H1 (cell line): ENCODE data around the gene OSMR. TPM values are rescaled to one million over a fixed set of nuclear protein-coding genes. Genes with fewer than 3 reads are reported as not detected.

Experiments used
- CTCF ChIA-PET: fragments of 300-600 bp; sonication (Branson Sonifier 250); formaldehyde crosslinking; loops from one replicate; lab custom pipeline; 2021; ENCODE audit not compliant: partially characterized antibody; lab: Charles Lee
- POLR2A ChIA-PET: fragments of 300-600 bp; sonication (Branson Sonifier 250); formaldehyde crosslinking; loops from one replicate; lab custom pipeline; 2021; ENCODE audit warnings: inconsistent platforms; ENCODE audit not compliant: partially characterized antibody; lab: Charles Lee
- DNase-seq, 2 experiments: peaks; one replicate each; pipeline versions ENCODE4 v3.0.0 to v3.0.0-alpha.2; 2010 to 2022; ENCODE audit warnings: low spot score in 2 of 2, low read depth in 1 of 2, mixed read lengths in 1 of 2
- FAIRE-seq: peaks from 2 replicates; lab custom pipeline; 2011; peaks lifted over from hg19 to GRCh38; lab: Jason Lieb, UNC
- H2AFZ ChIP-seq: 2 replicates; pipeline ENCODE4 v1.8.1; 2012; ENCODE audit warnings: low read length, inconsistent platforms
- H2AK5ac ChIP-seq: 2 replicates; pipeline ENCODE4 v1.6.1; 2013; ENCODE audit warnings: low read depth, low read length
- H2BK120ac ChIP-seq: replicated peaks from 2 replicates; pipeline ENCODE3; 2013; ENCODE audit warnings: low read depth, low read length, inconsistent platforms
- H2BK12ac ChIP-seq: 2 replicates; pipeline ENCODE4 v1.6.1; 2013; ENCODE audit warnings: low read depth, low read length
- H2BK15ac ChIP-seq: 2 replicates; pipeline ENCODE4 v1.6.1; 2013; ENCODE audit warnings: low read length
- H2BK20ac ChIP-seq: 2 replicates; pipeline ENCODE4 v1.6.1; 2013; ENCODE audit warnings: low read length
- H2BK5ac ChIP-seq: 2 replicates; pipeline ENCODE4 v1.6.1; 2013; ENCODE audit warnings: low read depth, low read length
- H3K14ac ChIP-seq: 2 replicates; pipeline ENCODE4 v1.6.1; 2013; ENCODE audit warnings: inconsistent platforms; ENCODE audit not compliant: insufficient read length
- H3K18ac ChIP-seq: 2 replicates; pipeline ENCODE4 v1.6.1; 2013; ENCODE audit warnings: low read length; ENCODE audit errors: extremely low read depth
- H3K23ac ChIP-seq: 2 replicates; pipeline ENCODE4 v1.6.1; 2013; ENCODE audit warnings: inconsistent platforms; ENCODE audit not compliant: insufficient read length
- H3K23me2 ChIP-seq: 2 replicates; pipeline ENCODE4 v1.6.1; 2013; ENCODE audit warnings: low read depth, low read length
- H3K27ac ChIP-seq: 2 replicates; pipeline ENCODE4 v1.6.1; 2011; ENCODE audit warnings: low read depth, low read length, inconsistent platforms
- H3K27me3 ChIP-seq, 4 experiments: replicated peaks in 1 of 4; 1 replicate in 1 of 4; 2 replicates in 3 of 4; pipeline versions ENCODE4 v1.6.1 to v1.8.1; 2011 to 2013; ENCODE audit warnings: low read length in 3 of 4, mild to moderate bottlenecking in 3 of 4, inconsistent platforms in 2 of 4, mixed read lengths in 2 of 4, moderate library complexity in 1 of 4; ENCODE audit not compliant: control insufficient read depth in 3 of 4, insufficient read depth in 3 of 4; ENCODE audit errors: extremely low read depth in 1 of 4
- H3K36me3 ChIP-seq, 4 experiments: 2 replicates each; pipeline versions ENCODE4 v1.6.1 to v1.8.1; 2011 to 2013; ENCODE audit warnings: mild to moderate bottlenecking in 4 of 4, low read length in 3 of 4, moderate library complexity in 2 of 4, control low read depth in 1 of 4, inconsistent platforms in 1 of 4; ENCODE audit not compliant: insufficient read depth in 4 of 4, control insufficient read depth in 2 of 4
- H3K4ac ChIP-seq: replicated peaks from 2 replicates; pipeline ENCODE3; 2013; ENCODE audit warnings: low read length, low read depth, mixed read lengths, inconsistent platforms; ENCODE audit not compliant: insufficient read length
- H3K4me1 ChIP-seq, 4 experiments: replicated peaks in 1 of 4; 1 replicate in 1 of 4; 2 replicates in 3 of 4; pipeline versions ENCODE4 v1.6.1 to v1.8.1; 2011 to 2013; ENCODE audit warnings: low read length in 3 of 4, inconsistent platforms in 2 of 4, mixed read lengths in 1 of 4; ENCODE audit not compliant: insufficient read depth in 4 of 4, control insufficient read depth in 3 of 4
- H3K4me2 ChIP-seq, 2 experiments: 2 replicates each; pipeline versions ENCODE4 v1.6.1 to v1.8.1; 2011 to 2013; ENCODE audit warnings: low read depth in 2 of 2, low read length in 2 of 2, control low read depth in 1 of 2, inconsistent platforms in 1 of 2, mild to moderate bottlenecking in 1 of 2; ENCODE audit not compliant: insufficient read depth in 1 of 2
- H3K4me3 ChIP-seq, 4 experiments: fragments of 200-600, 300-600 bp in 1 of 4; sonication (generic), shearing (Covaris generic), sonication (Bioruptor Twin) in 1 of 4; 2 replicates each; pipeline versions ENCODE4 v1.5.1 to v1.8.1; 2011 to 2016; ENCODE audit warnings: low read length in 4 of 4, low read depth in 3 of 4, control low read depth in 2 of 4, inconsistent platforms in 2 of 4, mild to moderate bottlenecking in 2 of 4, mixed read lengths in 1 of 4, moderate library complexity in 1 of 4; ENCODE audit not compliant: insufficient read depth in 2 of 4; ENCODE audit errors: extremely low read depth in 1 of 4
- H3K56ac ChIP-seq: replicated peaks from 2 replicates; pipeline ENCODE3; 2013; ENCODE audit warnings: low read depth, mild to moderate bottlenecking, mixed read lengths, low read length, inconsistent platforms; ENCODE audit not compliant: insufficient read length
- H3K79me1 ChIP-seq: 2 replicates; pipeline ENCODE4 v1.6.1; 2013; ENCODE audit warnings: low read depth, low read length, control low read depth
- H3K79me2 ChIP-seq, 2 experiments: 2 replicates each; pipeline versions ENCODE4 v1.6.1 to v1.8.1; 2012 to 2013; ENCODE audit warnings: low read length in 2 of 2, mild to moderate bottlenecking in 2 of 2, inconsistent platforms in 1 of 2; ENCODE audit not compliant: insufficient read depth in 2 of 2, control insufficient read depth in 1 of 2
- H3K9ac ChIP-seq, 4 experiments: replicated peaks in 1 of 4; 1 replicate in 1 of 4; 2 replicates in 3 of 4; pipeline versions ENCODE4 v1.6.1 to v1.8.1; 2011 to 2013; ENCODE audit warnings: low read depth in 3 of 4, low read length in 3 of 4, control low read depth in 2 of 4, mild to moderate bottlenecking in 2 of 4, moderate library complexity in 2 of 4, inconsistent platforms in 1 of 4; ENCODE audit errors: extremely low read depth in 1 of 4
- H3K9me3 ChIP-seq, 2 experiments: 2 replicates each; pipeline versions ENCODE4 v1.6.1 to v1.8.1; 2012 to 2013; ENCODE audit warnings: mild to moderate bottlenecking in 2 of 2, moderate library complexity in 2 of 2, control low read depth in 1 of 2, inconsistent platforms in 1 of 2, low read depth in 1 of 2, low read length in 1 of 2, mixed read lengths in 1 of 2; ENCODE audit not compliant: insufficient read depth in 2 of 2
- H4K20me1 ChIP-seq, 2 experiments: replicated peaks in 1 of 2; 2 replicates each; pipeline versions ENCODE3 to v1.8.1; 2011 to 2013; ENCODE audit warnings: inconsistent platforms in 2 of 2, low read length in 2 of 2, mild to moderate bottlenecking in 1 of 2; ENCODE audit not compliant: insufficient read depth in 2 of 2, control insufficient read depth in 1 of 2
- H4K5ac ChIP-seq: 2 replicates; pipeline ENCODE4 v1.6.1; 2013; ENCODE audit warnings: low read length, low read depth, mixed read lengths, inconsistent platforms; ENCODE audit not compliant: insufficient read length
- H4K8ac ChIP-seq: 2 replicates; pipeline ENCODE4 v1.8.0; 2013; ENCODE audit warnings: mild to moderate bottlenecking, moderate library complexity, low read length, inconsistent platforms; ENCODE audit not compliant: insufficient read depth; ENCODE audit errors: extremely low read depth
- H4K91ac ChIP-seq: replicated peaks from 2 replicates; pipeline ENCODE3; 2013; ENCODE audit warnings: low read length, mixed read lengths, inconsistent platforms; ENCODE audit not compliant: insufficient read length
- BCL11A ChIP-seq, 2 experiments: IDR thresholded peaks; one replicate each; pipeline ENCODE4 v1.6.1; 2011; ENCODE audit warnings: low read depth in 2 of 2, low read length in 2 of 2, mild to moderate bottlenecking in 2 of 2
- CTBP2 ChIP-seq: IDR thresholded peaks from 2 replicates; pipeline ENCODE4 v1.7.0; 2011; ENCODE audit warnings: borderline replicate concordance, mild to moderate bottlenecking, moderate library complexity, mixed read lengths, low read length; ENCODE audit not compliant: insufficient read depth, insufficient read length
- EP300 ChIP-seq, 2 experiments: IDR thresholded peaks; 1 replicate in 1 of 2; 2 replicates in 1 of 2; pipeline ENCODE4 v1.6.1; 2011 to 2012; ENCODE audit warnings: low read depth in 2 of 2, low read length in 2 of 2, mild to moderate bottlenecking in 2 of 2, borderline replicate concordance in 1 of 2, inconsistent platforms in 1 of 2, moderate library complexity in 1 of 2
- KDM4A ChIP-seq: IDR thresholded peaks from one replicate; pipeline ENCODE4 v1.7.1; 2012; ENCODE audit warnings: low read depth, mild to moderate bottlenecking, moderate library complexity, low read length, inconsistent platforms; ENCODE audit not compliant: severe bottlenecking
- MAFK ChIP-seq: IDR thresholded peaks from 2 replicates; pipeline ENCODE4 v1.6.1; 2012; ENCODE audit warnings: low read depth, mild to moderate bottlenecking, improper control_type of control experiment, low read length
- POLR2AphosphoS5 ChIP-seq: IDR thresholded peaks from 2 replicates; pipeline ENCODE4 v1.6.1; 2011; ENCODE audit warnings: low read depth, low read length
- SIRT6 ChIP-seq: IDR thresholded peaks from one replicate; pipeline ENCODE4 v1.7.1; 2012; ENCODE audit warnings: low read length, inconsistent platforms
- TAF1 ChIP-seq: IDR thresholded peaks from 2 replicates; pipeline ENCODE4 v1.6.1; 2011; ENCODE audit warnings: mild to moderate bottlenecking, low read depth, low read length
- YY1 ChIP-seq: IDR thresholded peaks from 2 replicates; pipeline ENCODE4 v1.6.1; 2011; ENCODE audit warnings: low read depth, mild to moderate bottlenecking, low read length
- WGBS, 2 experiments: shearing (Covaris generic) in 1 of 2; methylation state at CpG; one replicate each; pipeline versions ENCODE4 v1.1.6 to v1.1.7; 2013 to 2015; ENCODE audit warnings: low lambda C conversion rate in 2 of 2, mixed read lengths in 2 of 2, inconsistent platforms in 1 of 2, low coverage in 1 of 2, missing lambda C conversion rate in 1 of 2; ENCODE audit not compliant: insufficient replicate concordance in 2 of 2, insufficient coverage in 1 of 2, insufficient read length in 1 of 2; ENCODE audit errors: extremely low coverage in 1 of 2, missing lambda C conversion rate in 1 of 2; 5-methylcytosine and 5-hydroxymethylcytosine counted together
- polyA plus RNA-seq, 7 experiments: library from polyadenylated mRNA; depleted of rRNA in 3 of 7; stranded (reverse) in 5 of 7; unstranded in 2 of 7; fragments of >200 nt in 5 of 7; fragments of 200-250 nt in 2 of 7; gene quantifications; 1 replicate in 5 of 7; 2 replicates in 1 of 7; 4 replicates in 1 of 7; pipeline versions ENCODE4 v1.2.1 to v1.2.3, GENCODE V29; 2011 to 2013; ENCODE audit warnings: missing spikeins in 2 of 7, mixed read lengths in 2 of 7
- total RNA-seq: library from RNA; stranded (reverse); fragmentation: NEBNext Ultra II Directional; extraction: Animal tissue kit (Norgen Biotek cat#: 25700); gene quantifications from 2 replicates; pipeline ENCODE4 v1.2.1, GENCODE V29; 2021

OSMR gene
- total and polyA plus RNA-seq, 2 of the 8 experiments (the other 6 are each of a cell fraction or from before 2014, with no cell fraction given), result 2.3 to 2.6 TPM

GRCh38 chr5:38867032-38867398 lies 21.2 kb downstream of the OSMR start:
- Histone ChIP-seq H4K91ac (no peak overlapping the region), H3K79me1 (no peaks in the 10 kb centered on the region), H3K9ac (no peak overlapping the region), H3K36me3 (no peaks in the 10 kb centered on the region), H3K56ac (no peak overlapping the region), H4K8ac (no peak overlapping the region), H2BK15ac (no peak overlapping the region), H2BK12ac (no peak overlapping the region), H3K4me1 (peaks cover 0 to 5% (median 3%) of the 10 kb centered on the region in 4 experiments; a peak in 2 of 7 replicates), H4K20me1 (no peaks in the 10 kb centered on the region), H3K23ac (no peak overlapping the region), H3K9me3 (peaks cover 0 to 7% of the 10 kb centered on the region in 2 experiments; a peak in 1 of 4 replicates), H4K5ac (no peak overlapping the region), H3K4me3 (no peak overlapping the region), H2BK5ac (no peak overlapping the region), H3K4ac (no peak overlapping the region), H2AFZ (no peak overlapping the region), H3K4me2 (no peak overlapping the region), H3K79me2 (no peaks in the 10 kb centered on the region), H2BK120ac (no peak overlapping the region), H3K23me2 (no peaks in the 10 kb centered on the region), H3K27me3 (no peaks in the 10 kb centered on the region), H2BK20ac (no peak overlapping the region), H3K27ac (no peak overlapping the region), H3K18ac (no peak overlapping the region), H3K14ac (no peak overlapping the region), H2AK5ac (no peak overlapping the region)
- no peak for DNase-seq
- ChIA-PET POLR2A (interaction anchor here (0.5 kb wide), 1 partner anchor 52 kb away, joined by 3 read pairs; no protein-coding TSS in a partner anchor), CTCF (no interaction called here)
- 88% methylated on average over 1 of the region's 1 CpG; no CpG with 5 or more reads in 1 of the 2 experiments for WGBS, 2 experiments
- no peak for FAIRE-seq
- TF ChIP-seq CTBP2, result no peak
- TF ChIP-seq YY1, result no peak
- no peak for TF ChIP-seq KDM4A
- no peak for TF ChIP-seq POLR2AphosphoS5
- no peak for TF ChIP-seq TAF1
- TF ChIP-seq EP300 (IDR thresholded peaks at IDR 0.05; ENCODE audit: borderline replicate concordance in 1 of 2, low read depth in 2 of 2, low read length in 2 of 2), result no peak
- no peak for TF ChIP-seq BCL11A (IDR thresholded peaks at IDR 0.05; ENCODE audit: low read depth in 2 of 2, low read length in 2 of 2)
- no peak for TF ChIP-seq SIRT6
- no peak for TF ChIP-seq MAFK
